Breast epithelium (tissue), 3 donors: ENCODE measurements around the gene DPY19L2.
"Not testable (repeated sequence)": the region's sequence is repeated elsewhere in the genome, so short reads cannot be mapped to it uniquely, and the experiment has no call there.

Experiments
- CTCF ChIP-seq, 3 donors: fragments of 450-650 bp; IDR thresholded peaks; one replicate each; pipeline ENCODE4 v1.5.1; 2016 to 2017; ENCODE audit warnings: antibody characterized with exemption in 3 of 3, mild to moderate bottlenecking in 3 of 3, moderate library complexity in 3 of 3
- POLR2A ChIP-seq: fragments of 450-650 bp; IDR thresholded peaks from one replicate; pipeline ENCODE4 v1.6.1; 2016; ENCODE audit warnings: antibody characterized with exemption, mild to moderate bottlenecking, moderate library complexity
- POLR2AphosphoS5 ChIP-seq, 3 donors: sonication (generic); formaldehyde crosslinking; IDR thresholded peaks; one replicate each; pipeline ENCODE4 v1.6.1; 2017; ENCODE audit warnings: antibody characterized with exemption in 3 of 3

GRCh38 chr12:63658501-63658900, 9.8 kb downstream of the DPY19L2 start:
- not testable (repeated sequence) for TF ChIP-seq CTCF (IDR thresholded peaks at IDR 0.05); POLR2A; POLR2AphosphoS5 (IDR thresholded peaks at IDR 0.05)
